ENCODE data around the gene SAC3D1. TPM values are rescaled to one million over a fixed set of nuclear protein-coding genes. Genes with fewer than 3 reads are reported as not detected.

SAC3D1 gene
- total and polyA plus RNA-seq, 9 of the 15 experiments (the other 6 are each of a cell fraction or from before 2014, with no cell fraction given): 0.20 to 35.2 (median 5.8) TPM

- H3K36me3 ChIP-seq (ENCODE audit: control insufficient read depth, insufficient read depth, low read length): no peaks in the 10 kb centered on the region
- H3K4me1 ChIP-seq (replicated peaks in 1 of 2; ENCODE audit: control insufficient read depth in 2 of 2, insufficient read depth in 2 of 2, low read length in 2 of 2): peaks cover 14 to 30% of the 10 kb centered on the region in 2 experiments; a peak in 4 of 5 replicates
- intact Hi-C loops (cut with micrococcal nuclease) (no loop called here), in situ Hi-C loops (cut with MboI) (no loop called here)
- H3K79me2 ChIP-seq (ENCODE audit: control insufficient read depth, insufficient read depth, low read length): no peaks in the 10 kb centered on the region
- 61% methylated on average over 6 of the region's 6 CpGs for WGBS (ENCODE audit: insufficient coverage, low coverage, missing lambda C conversion rate)
- POLR2A ChIA-PET: interaction anchor here (0.6 kb wide), 2 partner anchors 69 to 678 kb away, joined by 3 read pairs; no protein-coding TSS in a partner anchor
- H3K4me3 ChIP-seq: no peak overlapping the region
- no peak for DNase-seq (ENCODE audit: extremely low read depth in 1 of 4, low spot score in 3 of 4)
- no peak overlapping the region for H3K4me2 ChIP-seq (ENCODE audit: insufficient read depth, low read length)
- no peak overlapping the region for H3K27ac ChIP-seq (ENCODE audit: extremely low read depth, low read depth, low read length)
- CTCF ChIA-PET (ENCODE audit: low intra/inter-chr PET ratio): no interaction called here
- no peaks in the 10 kb centered on the region; a peak in 2 of 5 replicates for H3K27me3 ChIP-seq (ENCODE audit: control insufficient read depth in 2 of 2, insufficient read depth in 2 of 2, low read length in 2 of 2)
- no peaks in the 10 kb centered on the region for H3K9me3 ChIP-seq (replicated peaks; ENCODE audit: control insufficient read depth, insufficient read depth, low read depth, low read length)
- BruUV-seq (replicated peaks): no TSS peak
- H2AFZ ChIP-seq (ENCODE audit: low read depth, low read length): no peak overlapping the region
- H3K9ac ChIP-seq (ENCODE audit: insufficient read depth in 1 of 2, low read depth in 2 of 2, low read length in 2 of 2): no peak overlapping the region
- H3K9me1 ChIP-seq (ENCODE audit: control insufficient read depth, insufficient read depth, low read length): no peaks in the 10 kb centered on the region
- no peaks in the 10 kb centered on the region for H4K20me1 ChIP-seq (replicated peaks; ENCODE audit: control insufficient read depth, insufficient read depth, low read length)
- TF ChIP-seq L3MBTL2 (IDR thresholded peaks at IDR 0.05) (no peak), RBM25 (IDR thresholded peaks at IDR 0.05; ENCODE audit: low read depth, low read length, severe bottlenecking) (peak; percentile 45), ZFP36 (IDR thresholded peaks at IDR 0.05; ENCODE audit: low read depth, low read length, partially characterized antibody) (peak; percentile 58)
- ATAC-seq: no peak
- no peak for FAIRE-seq
Measured at GRCh38 chr11:65056999-65057398, 16.0 kb downstream of the SAC3D1 start.

GRCh38 chr11:65057526-65057925, 16.5 kb downstream of the SAC3D1 start:
- POLR2A ChIA-PET: interaction anchor here (0.6 kb wide), 4 partner anchors 32 to 677 kb away, joined by 3 read pairs; no protein-coding TSS in a partner anchor
- H3K9me1 ChIP-seq (ENCODE audit: control insufficient read depth, insufficient read depth, low read length): no peaks in the 10 kb centered on the region
- intact Hi-C loops (cut with micrococcal nuclease) (no loop called here), in situ Hi-C loops (cut with MboI) (no loop called here)
- FAIRE-seq (no peak), DNase-seq (ENCODE audit: extremely low read depth in 1 of 4, low spot score in 3 of 4) (no peak), ATAC-seq (no peak)
- CTCF ChIA-PET (ENCODE audit: low intra/inter-chr PET ratio): no interaction called here
- no peaks in the 10 kb centered on the region for H4K20me1 ChIP-seq (replicated peaks; ENCODE audit: control insufficient read depth, insufficient read depth, low read length)
- H3K27ac ChIP-seq (ENCODE audit: extremely low read depth, low read depth, low read length): no peak overlapping the region
- no peaks in the 10 kb centered on the region for H3K36me3 ChIP-seq (ENCODE audit: control insufficient read depth, insufficient read depth, low read length)
- no peak overlapping the region for H3K4me3 ChIP-seq
- H3K4me1 ChIP-seq (replicated peaks in 1 of 2; ENCODE audit: control insufficient read depth in 2 of 2, insufficient read depth in 2 of 2, low read length in 2 of 2): peaks cover 14 to 30% of the 10 kb centered on the region in 2 experiments; a peak in 4 of 5 replicates
- TF ChIP-seq NCOA1 (IDR thresholded peaks at IDR 0.05; ENCODE audit: low read depth): no peak
- TF ChIP-seq, protein P1, sequence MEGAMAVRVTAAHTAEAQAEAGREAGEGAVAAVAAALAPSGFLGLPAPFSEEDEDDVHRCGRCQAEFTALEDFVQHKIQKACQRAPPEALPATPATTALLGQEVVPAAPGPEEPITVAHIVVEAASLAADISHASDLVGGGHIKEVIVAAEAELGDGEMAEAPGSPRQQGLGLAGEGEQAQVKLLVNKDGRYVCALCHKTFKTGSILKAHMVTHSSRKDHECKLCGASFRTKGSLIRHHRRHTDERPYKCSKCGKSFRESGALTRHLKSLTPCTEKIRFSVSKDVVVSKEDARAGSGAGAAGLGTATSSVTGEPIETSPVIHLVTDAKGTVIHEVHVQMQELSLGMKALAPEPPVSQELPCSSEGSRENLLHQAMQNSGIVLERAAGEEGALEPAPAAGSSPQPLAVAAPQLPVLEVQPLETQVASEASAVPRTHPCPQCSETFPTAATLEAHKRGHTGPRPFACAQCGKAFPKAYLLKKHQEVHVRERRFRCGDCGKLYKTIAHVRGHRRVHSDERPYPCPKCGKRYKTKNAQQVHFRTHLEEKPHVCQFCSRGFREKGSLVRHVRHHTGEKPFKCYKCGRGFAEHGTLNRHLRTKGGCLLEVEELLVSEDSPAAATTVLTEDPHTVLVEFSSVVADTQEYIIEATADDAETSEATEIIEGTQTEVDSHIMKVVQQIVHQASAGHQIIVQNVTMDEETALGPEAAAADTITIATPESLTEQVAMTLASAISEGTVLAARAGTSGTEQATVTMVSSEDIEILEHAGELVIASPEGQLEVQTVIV (CRISPR knock-in tag; IDR thresholded peaks at IDR 0.05; ENCODE audit: borderline replicate concordance): no peak
- TF ChIP-seq, protein P2, sequence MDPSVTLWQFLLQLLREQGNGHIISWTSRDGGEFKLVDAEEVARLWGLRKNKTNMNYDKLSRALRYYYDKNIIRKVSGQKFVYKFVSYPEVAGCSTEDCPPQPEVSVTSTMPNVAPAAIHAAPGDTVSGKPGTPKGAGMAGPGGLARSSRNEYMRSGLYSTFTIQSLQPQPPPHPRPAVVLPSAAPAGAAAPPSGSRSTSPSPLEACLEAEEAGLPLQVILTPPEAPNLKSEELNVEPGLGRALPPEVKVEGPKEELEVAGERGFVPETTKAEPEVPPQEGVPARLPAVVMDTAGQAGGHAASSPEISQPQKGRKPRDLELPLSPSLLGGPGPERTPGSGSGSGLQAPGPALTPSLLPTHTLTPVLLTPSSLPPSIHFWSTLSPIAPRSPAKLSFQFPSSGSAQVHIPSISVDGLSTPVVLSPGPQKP (CRISPR knock-in tag; IDR thresholded peaks at IDR 0.05): no peak
- no TSS peak for BruUV-seq (replicated peaks)
- H3K9ac ChIP-seq (ENCODE audit: insufficient read depth in 1 of 2, low read depth in 2 of 2, low read length in 2 of 2): no peak overlapping the region
- no peak overlapping the region for H2AFZ ChIP-seq (ENCODE audit: low read depth, low read length)
- no peaks in the 10 kb centered on the region; a peak in 2 of 5 replicates for H3K27me3 ChIP-seq (ENCODE audit: control insufficient read depth in 2 of 2, insufficient read depth in 2 of 2, low read length in 2 of 2)
- 62% methylated on average over 7 of the region's 7 CpGs for WGBS (ENCODE audit: insufficient coverage, low coverage, missing lambda C conversion rate)
- H3K9me3 ChIP-seq (replicated peaks; ENCODE audit: control insufficient read depth, insufficient read depth, low read depth, low read length): no peaks in the 10 kb centered on the region
- H3K4me2 ChIP-seq (ENCODE audit: insufficient read depth, low read length): no peak overlapping the region
- H3K79me2 ChIP-seq (ENCODE audit: control insufficient read depth, insufficient read depth, low read length): no peaks in the 10 kb centered on the region
